PC-9 (cell line): ENCODE measurements around the gene THBD.

Experiments used
- EZH2 ChIP-seq: fragments of 200-600 bp; sonication (generic); IDR thresholded peaks from 2 replicates; pipeline ENCODE4 v1.8.0; 2017; ENCODE audit warnings: antibody characterized with exemption, low read depth
- TF ChIP-seq, protein P1 (sequence below): fragments of 200-600 bp; sonication (generic); conservative IDR thresholded peaks from 2 replicates; pipeline ENCODE4 v1.6.1; 2017; ENCODE audit warnings: mixed run types, antibody characterized with exemption, mild to moderate bottlenecking, moderate library complexity

DNA sequence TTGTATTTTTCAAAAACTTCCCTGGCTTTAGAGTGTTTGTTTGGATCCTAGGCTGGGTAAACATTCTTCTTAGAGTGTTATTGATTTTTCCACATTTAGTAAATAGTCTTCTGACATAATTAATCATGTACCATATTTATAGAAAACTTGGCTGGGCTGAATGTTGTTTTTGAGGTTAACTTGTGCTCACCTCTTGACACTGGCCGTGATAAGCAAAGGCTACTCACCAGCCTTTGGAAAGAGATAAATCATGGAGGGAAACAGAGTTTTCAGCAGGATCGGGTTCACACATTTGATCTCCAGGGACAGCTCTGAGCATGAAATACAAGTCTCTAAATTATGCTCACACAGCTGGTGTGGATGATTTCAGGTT lies 42.9 kb upstream of the THBD start:
- TF ChIP-seq EZH2 = no peak
- TF ChIP-seq, protein P1, sequence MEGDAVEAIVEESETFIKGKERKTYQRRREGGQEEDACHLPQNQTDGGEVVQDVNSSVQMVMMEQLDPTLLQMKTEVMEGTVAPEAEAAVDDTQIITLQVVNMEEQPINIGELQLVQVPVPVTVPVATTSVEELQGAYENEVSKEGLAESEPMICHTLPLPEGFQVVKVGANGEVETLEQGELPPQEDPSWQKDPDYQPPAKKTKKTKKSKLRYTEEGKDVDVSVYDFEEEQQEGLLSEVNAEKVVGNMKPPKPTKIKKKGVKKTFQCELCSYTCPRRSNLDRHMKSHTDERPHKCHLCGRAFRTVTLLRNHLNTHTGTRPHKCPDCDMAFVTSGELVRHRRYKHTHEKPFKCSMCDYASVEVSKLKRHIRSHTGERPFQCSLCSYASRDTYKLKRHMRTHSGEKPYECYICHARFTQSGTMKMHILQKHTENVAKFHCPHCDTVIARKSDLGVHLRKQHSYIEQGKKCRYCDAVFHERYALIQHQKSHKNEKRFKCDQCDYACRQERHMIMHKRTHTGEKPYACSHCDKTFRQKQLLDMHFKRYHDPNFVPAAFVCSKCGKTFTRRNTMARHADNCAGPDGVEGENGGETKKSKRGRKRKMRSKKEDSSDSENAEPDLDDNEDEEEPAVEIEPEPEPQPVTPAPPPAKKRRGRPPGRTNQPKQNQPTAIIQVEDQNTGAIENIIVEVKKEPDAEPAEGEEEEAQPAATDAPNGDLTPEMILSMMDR = no peak
